ENCODE data around the gene PTPRN2.
"Not testable (repeated sequence)": the region's sequence is repeated elsewhere in the genome, so short reads cannot be mapped to it uniquely, and the experiment has no call there.

The PTPRN2 gene

GRCh38 chr7:158463317-158463716, 124.3 kb downstream of the PTPRN2 start:
- H3K27ac ChIP-seq (ENCODE audit: low read depth, low read length) = no peak overlapping the region
- H3K9ac ChIP-seq (ENCODE audit: low read length) = no peak overlapping the region
- H3K9me3 ChIP-seq (ENCODE audit: low read length) = no peaks in the 10 kb centered on the region
- no peaks in the 10 kb centered on the region for H3K36me3 ChIP-seq (ENCODE audit: insufficient read depth, low read length)
- no peak overlapping the region for H3K4me3 ChIP-seq (ENCODE audit: low read depth in 1 of 2, low read length in 2 of 2)
- H3K27me3 ChIP-seq (ENCODE audit: control insufficient read depth in 1 of 2, insufficient read depth in 2 of 2, low read length in 2 of 2) = no peaks in the 10 kb centered on the region
- peaks cover 15% of the 10 kb centered on the region for H3K4me1 ChIP-seq (ENCODE audit: insufficient read depth, low read length)

- no peak overlapping the region for H3K27ac ChIP-seq (ENCODE audit: low read depth, low read length)
- H3K36me3 ChIP-seq (ENCODE audit: insufficient read depth, low read length) = no peaks in the 10 kb centered on the region
- H3K4me3 ChIP-seq (ENCODE audit: low read depth in 1 of 2, low read length in 2 of 2) = no peak overlapping the region
- no peaks in the 10 kb centered on the region for H3K9me3 ChIP-seq (ENCODE audit: low read length)
- no peaks in the 10 kb centered on the region for H3K27me3 ChIP-seq (ENCODE audit: control insufficient read depth in 1 of 2, insufficient read depth in 2 of 2, low read length in 2 of 2)
- no peaks in the 10 kb centered on the region for H3K4me1 ChIP-seq (ENCODE audit: insufficient read depth, low read length)
- no peak overlapping the region for H3K9ac ChIP-seq (ENCODE audit: low read length)
Observed at GRCh38 chr7:158461824-158462223, 125.8 kb downstream of the PTPRN2 start.

- Histone ChIP-seq H3K27ac (ENCODE audit: low read depth, low read length) (no peak overlapping the region), H3K4me1 (ENCODE audit: insufficient read depth, low read length) (no peaks in the 10 kb centered on the region), H3K4me3 (ENCODE audit: low read depth in 1 of 2, low read length in 2 of 2) (no peak overlapping the region), H3K27me3 (ENCODE audit: control insufficient read depth in 1 of 2, insufficient read depth in 2 of 2, low read length in 2 of 2) (no peaks in the 10 kb centered on the region), H3K36me3 (ENCODE audit: insufficient read depth, low read length) (no peaks in the 10 kb centered on the region), H3K9ac (ENCODE audit: low read length) (no peak overlapping the region), H3K9me3 (ENCODE audit: low read length) (no peaks in the 10 kb centered on the region)
Observed at GRCh38 chr7:158460665-158461064, 127.0 kb downstream of the PTPRN2 start.

GRCh38 chr7:158458716-158459282, 128.8 kb downstream of the PTPRN2 start:
- Histone ChIP-seq H3K9ac (ENCODE audit: low read length) (no peak overlapping the region), H3K36me3 (ENCODE audit: insufficient read depth, low read length) (no peaks in the 10 kb centered on the region), H3K27ac (ENCODE audit: low read depth, low read length) (no peak overlapping the region), H3K9me3 (ENCODE audit: low read length) (no peaks in the 10 kb centered on the region), H3K4me1 (ENCODE audit: insufficient read depth, low read length) (no peaks in the 10 kb centered on the region), H3K4me3 (ENCODE audit: low read depth in 1 of 2, low read length in 2 of 2) (no peak overlapping the region), H3K27me3 (ENCODE audit: control insufficient read depth in 1 of 2, insufficient read depth in 2 of 2, low read length in 2 of 2) (no peaks in the 10 kb centered on the region)

GRCh38 chr7:158458096-158458495, 129.5 kb downstream of the PTPRN2 start:
- no peak overlapping the region for H3K27ac ChIP-seq (ENCODE audit: low read depth, low read length)
- H3K36me3 ChIP-seq (ENCODE audit: insufficient read depth, low read length) = no peaks in the 10 kb centered on the region
- no peaks in the 10 kb centered on the region for H3K27me3 ChIP-seq (ENCODE audit: control insufficient read depth in 1 of 2, insufficient read depth in 2 of 2, low read length in 2 of 2)
- no peak overlapping the region for H3K4me3 ChIP-seq (ENCODE audit: low read depth in 1 of 2, low read length in 2 of 2)
- no peak overlapping the region for H3K9ac ChIP-seq (ENCODE audit: low read length)
- H3K4me1 ChIP-seq (ENCODE audit: insufficient read depth, low read length) = no peaks in the 10 kb centered on the region
- H3K9me3 ChIP-seq (ENCODE audit: low read length) = no peaks in the 10 kb centered on the region

GRCh38 chr7:158457586-158457985, 130.0 kb downstream of the PTPRN2 start:
- H3K4me3 ChIP-seq (ENCODE audit: low read depth in 1 of 2, low read length in 2 of 2); H3K36me3 ChIP-seq (ENCODE audit: insufficient read depth, low read length); H3K4me1 ChIP-seq (ENCODE audit: insufficient read depth, low read length); H3K27ac ChIP-seq (ENCODE audit: low read depth, low read length); H3K9ac ChIP-seq (ENCODE audit: low read length); H3K9me3 ChIP-seq (ENCODE audit: low read length); H3K27me3 ChIP-seq (ENCODE audit: control insufficient read depth in 1 of 2, insufficient read depth in 2 of 2, low read length in 2 of 2): not testable (repeated sequence)

- Histone ChIP-seq H3K9ac (ENCODE audit: low read length) (no peak overlapping the region), H3K4me1 (ENCODE audit: insufficient read depth, low read length) (no peaks in the 10 kb centered on the region), H3K27me3 (ENCODE audit: control insufficient read depth in 1 of 2, insufficient read depth in 2 of 2, low read length in 2 of 2) (no peaks in the 10 kb centered on the region), H3K4me3 (ENCODE audit: low read depth in 1 of 2, low read length in 2 of 2) (no peak overlapping the region), H3K27ac (ENCODE audit: low read depth, low read length) (no peak overlapping the region), H3K36me3 (ENCODE audit: insufficient read depth, low read length) (no peaks in the 10 kb centered on the region), H3K9me3 (ENCODE audit: low read length) (no peaks in the 10 kb centered on the region)
Observed at GRCh38 chr7:158454631-158455030, 133.0 kb downstream of the PTPRN2 start.

GRCh38 chr7:158453663-158454062, 134.0 kb downstream of the PTPRN2 start:
- no peaks in the 10 kb centered on the region for H3K27me3 ChIP-seq (ENCODE audit: control insufficient read depth in 1 of 2, insufficient read depth in 2 of 2, low read length in 2 of 2)
- no peaks in the 10 kb centered on the region for H3K9me3 ChIP-seq (ENCODE audit: low read length)
- H3K4me1 ChIP-seq (ENCODE audit: insufficient read depth, low read length) = no peaks in the 10 kb centered on the region
- no peak overlapping the region for H3K9ac ChIP-seq (ENCODE audit: low read length)
- no peak overlapping the region for H3K4me3 ChIP-seq (ENCODE audit: low read depth in 1 of 2, low read length in 2 of 2)
- H3K36me3 ChIP-seq (ENCODE audit: insufficient read depth, low read length) = no peaks in the 10 kb centered on the region
- H3K27ac ChIP-seq (ENCODE audit: low read depth, low read length) = no peak overlapping the region

GRCh38 chr7:158452331-158452730, 135.3 kb downstream of the PTPRN2 start:
- H3K9me3 ChIP-seq (ENCODE audit: low read length) = no peaks in the 10 kb centered on the region
- no peak overlapping the region for H3K4me3 ChIP-seq (ENCODE audit: low read depth in 1 of 2, low read length in 2 of 2)
- H3K4me1 ChIP-seq (ENCODE audit: insufficient read depth, low read length) = no peaks in the 10 kb centered on the region
- no peak overlapping the region for H3K27ac ChIP-seq (ENCODE audit: low read depth, low read length)
- H3K9ac ChIP-seq (ENCODE audit: low read length) = no peak overlapping the region
- H3K36me3 ChIP-seq (ENCODE audit: insufficient read depth, low read length) = no peaks in the 10 kb centered on the region
- no peaks in the 10 kb centered on the region for H3K27me3 ChIP-seq (ENCODE audit: control insufficient read depth in 1 of 2, insufficient read depth in 2 of 2, low read length in 2 of 2)

- Histone ChIP-seq H3K27ac (ENCODE audit: low read depth, low read length) (no peak overlapping the region), H3K9ac (ENCODE audit: low read length) (no peak overlapping the region), H3K36me3 (ENCODE audit: insufficient read depth, low read length) (no peaks in the 10 kb centered on the region), H3K9me3 (ENCODE audit: low read length) (no peaks in the 10 kb centered on the region), H3K27me3 (ENCODE audit: control insufficient read depth in 1 of 2, insufficient read depth in 2 of 2, low read length in 2 of 2) (no peaks in the 10 kb centered on the region), H3K4me1 (ENCODE audit: insufficient read depth, low read length) (no peaks in the 10 kb centered on the region), H3K4me3 (ENCODE audit: low read depth in 1 of 2, low read length in 2 of 2) (no peak overlapping the region)
Observed at GRCh38 chr7:158450476-158451124, 137.0 kb downstream of the PTPRN2 start.

GRCh38 chr7:158449942-158450341, 137.7 kb downstream of the PTPRN2 start:
- H3K9ac ChIP-seq (ENCODE audit: low read length) = no peak overlapping the region
- no peaks in the 10 kb centered on the region for H3K4me1 ChIP-seq (ENCODE audit: insufficient read depth, low read length)
- no peaks in the 10 kb centered on the region for H3K36me3 ChIP-seq (ENCODE audit: insufficient read depth, low read length)
- no peak overlapping the region for H3K27ac ChIP-seq (ENCODE audit: low read depth, low read length)
- no peaks in the 10 kb centered on the region for H3K27me3 ChIP-seq (ENCODE audit: control insufficient read depth in 1 of 2, insufficient read depth in 2 of 2, low read length in 2 of 2)
- H3K9me3 ChIP-seq (ENCODE audit: low read length) = no peaks in the 10 kb centered on the region
- H3K4me3 ChIP-seq (ENCODE audit: low read depth in 1 of 2, low read length in 2 of 2) = no peak overlapping the region

GRCh38 chr7:158449266-158449665, 138.4 kb downstream of the PTPRN2 start:
- Histone ChIP-seq H3K9me3 (ENCODE audit: low read length) (no peaks in the 10 kb centered on the region), H3K4me3 (ENCODE audit: low read depth in 1 of 2, low read length in 2 of 2) (no peak overlapping the region), H3K36me3 (ENCODE audit: insufficient read depth, low read length) (no peaks in the 10 kb centered on the region), H3K4me1 (ENCODE audit: insufficient read depth, low read length) (no peaks in the 10 kb centered on the region), H3K27me3 (ENCODE audit: control insufficient read depth in 1 of 2, insufficient read depth in 2 of 2, low read length in 2 of 2) (no peaks in the 10 kb centered on the region), H3K9ac (ENCODE audit: low read length) (no peak overlapping the region), H3K27ac (ENCODE audit: low read depth, low read length) (no peak overlapping the region)

All from muscle layer of colon (tissue), 2 donors.